Measurements from ENCODE around the gene ZDHHC11B.
"Not testable (repeated sequence)": the region's sequence is repeated elsewhere in the genome, so short reads cannot be mapped to it uniquely, and the experiment has no call there.

DNA sequence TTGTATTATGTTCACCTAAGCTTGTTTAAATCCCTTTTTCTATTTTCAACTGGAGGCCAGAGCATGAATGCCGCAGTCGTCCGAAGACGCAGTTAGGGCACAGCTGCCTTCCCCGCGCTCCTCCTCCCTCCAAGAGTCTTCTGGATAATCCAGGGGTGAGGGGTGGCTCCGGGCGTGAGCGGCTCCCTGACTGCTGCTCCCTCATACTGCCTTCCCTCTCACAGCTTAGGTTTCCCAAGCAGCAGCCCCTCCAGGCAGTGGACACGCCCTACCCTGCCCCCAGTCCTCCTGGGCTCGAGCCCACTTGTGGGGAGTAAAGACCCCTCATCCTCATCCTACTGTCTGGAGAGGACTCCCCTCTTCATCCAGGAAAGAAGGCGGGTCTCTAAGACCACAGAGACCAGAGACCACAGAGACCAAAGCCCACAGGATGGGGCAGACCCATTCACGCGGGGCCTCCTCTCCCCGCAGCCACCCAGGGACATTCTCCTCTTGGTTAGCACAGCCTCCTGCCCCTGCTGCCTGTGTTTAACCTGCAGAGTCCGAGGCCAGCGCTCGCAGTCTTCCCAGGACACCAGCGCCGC lies 31.9 kb downstream of the ZDHHC11B start:
- TF ChIP-seq POLR2A, CTCF, POLR2AphosphoS5 (IDR thresholded peaks at IDR 0.05): not testable (repeated sequence)

Data from prostate gland (tissue), 2 donors.